Stimulated activated CD8-positive, alpha-beta memory T cell treated with anti-CD3 and anti-CD28 coated beads, Interleukin-12 subunit alpha, Interleukin-12 subunit beta, amount 100 ng/mL, for 24 hours (primary cell): ENCODE measurements around the gene NFYB.
"Not testable (repeated sequence)": the region's sequence is repeated elsewhere in the genome, so short reads cannot be mapped to it uniquely, and the experiment has no call there.

Experiments used
- DNase-seq: peaks from one replicate; pipeline ENCODE4 v3.0.0-alpha.2; 2020; ENCODE audit errors: extremely low read depth

NFYB gene

GRCh38 chr12:104114834-104115586 lies 23.0 kb downstream of the NFYB start:
- not testable (repeated sequence) for DNase-seq

GRCh38 chr12:104109446-104110271 lies 28.4 kb downstream of the NFYB start:
- DNase-seq: no peak

GRCh38 chr12:104108755-104109445 lies 29.1 kb downstream of the NFYB start:
- DNase-seq: peak; percentile 63

- DNase-seq: no peak
These were observed 31.0 kb downstream of the NFYB start for GRCh38 chr12:104106965-104107364.

- DNase-seq: no peak
These were observed 32.5 kb downstream of the NFYB start for GRCh38 chr12:104105461-104105860.

GRCh38 chr12:104097954-104098353 lies 40.1 kb downstream of the NFYB start:
- DNase-seq: no peak

- no peak for DNase-seq
These were observed 42.7 kb downstream of the NFYB start for GRCh38 chr12:104095289-104095688.

GRCh38 chr12:104094284-104094683 lies 43.7 kb downstream of the NFYB start:
- DNase-seq: no peak

- no peak for DNase-seq
These were observed 46.9 kb downstream of the NFYB start for GRCh38 chr12:104091136-104091535.

GRCh38 chr12:104090685-104091084 lies 47.3 kb downstream of the NFYB start:
- no peak for DNase-seq

- DNase-seq: no peak
These were observed 54.1 kb downstream of the NFYB start for GRCh38 chr12:104083769-104084475.

- DNase-seq: no peak
These were observed 57.2 kb downstream of the NFYB start for GRCh38 chr12:104080764-104081163.

- no peak for DNase-seq
These were observed 59.0 kb downstream of the NFYB start for GRCh38 chr12:104079024-104079423.

- DNase-seq: no peak
These were observed 64.3 kb downstream of the NFYB start for GRCh38 chr12:104073699-104074098.

- no peak for DNase-seq
These were observed 65.9 kb downstream of the NFYB start for GRCh38 chr12:104072099-104072498.
